ENCODE results near the gene C22orf42. TPM values are rescaled to one million over a fixed set of nuclear protein-coding genes. Genes with fewer than 3 reads are reported as not detected.
A peak's percentile ranks its signal among the peaks of the same experiment; 100 is the strongest.

C22orf42 gene
- total RNA-seq, 5 donors from 2014 or later (not counting 1 experiment from before 2014, with no cell fraction given), result not detected

DNA sequence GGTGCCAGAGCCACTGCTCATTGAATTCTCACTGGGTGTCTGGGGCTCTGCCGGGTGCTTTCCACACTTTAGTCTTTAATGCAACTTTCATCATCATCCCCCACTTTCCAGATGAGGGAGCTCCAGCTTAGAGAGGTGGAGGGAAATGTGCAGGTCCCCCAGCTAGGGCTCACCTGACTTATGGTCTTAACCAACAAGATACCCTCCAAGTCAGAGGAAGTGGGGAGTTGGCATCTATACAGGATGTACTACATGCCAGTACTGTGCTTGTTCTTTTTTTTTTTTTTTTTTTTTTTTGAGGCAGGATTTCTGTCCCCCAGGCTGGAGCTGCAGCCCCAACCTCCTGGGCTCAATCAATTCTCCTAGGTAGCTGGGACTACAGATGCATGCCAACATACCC lies 26.3 kb downstream of the C22orf42 start:
- H3K4me1 Mint-ChIP-seq, result peaks cover 5 to 19% (median 8%) of the 10 kb centered on the region in 3 donors
- CTCF ChIA-PET, result no interaction called here
- no peaks in the 10 kb centered on the region for H3K9me3 Mint-ChIP-seq
- H3K4me1 ChIP-seq (ENCODE audit: control insufficient read depth in 1 of 2, extremely low read depth in 1 of 2, insufficient read depth in 2 of 2, low read length in 2 of 2), result peaks cover 0 to 23% of the 10 kb centered on the region in 2 experiments
- H3K27me3 ChIP-seq (replicated peaks in 1 of 2; ENCODE audit: control insufficient read depth in 2 of 2, extremely low read depth in 1 of 2, insufficient read depth in 2 of 2, low read length in 1 of 2), result peaks cover 0 to 4% of the 10 kb centered on the region in 2 experiments
- H3K4me3 ChIP-seq (ENCODE audit: control insufficient read depth in 1 of 2, extremely low read depth in 1 of 2, low read length in 1 of 2), result no peak overlapping the region
- no peaks in the 10 kb centered on the region for H3K9me3 ChIP-seq
- H3K27me3 Mint-ChIP-seq, result no peaks in the 10 kb centered on the region
- no CpG with 5 or more reads among the region's 1 CpG for WGBS (ENCODE audit: insufficient coverage)
- no peak overlapping the region for H3K4me3 Mint-ChIP-seq
- POLR2A ChIA-PET, result no interaction called here
- ATAC-seq (replicated peaks in 1 of 4) (peak in 1 of 4 experiments; percentile 48), DNase-seq (no peak)
- no peaks in the 10 kb centered on the region for H3K36me3 Mint-ChIP-seq
- H3K36me3 ChIP-seq (ENCODE audit: control insufficient read depth in 2 of 2, extremely low read depth in 1 of 2, insufficient read depth in 1 of 2, low read length in 1 of 2), result no peaks in the 10 kb centered on the region
- no peak overlapping the region for H3K27ac Mint-ChIP-seq
- H3K27ac ChIP-seq (ENCODE audit: low read length), result no peak overlapping the region

DNA sequence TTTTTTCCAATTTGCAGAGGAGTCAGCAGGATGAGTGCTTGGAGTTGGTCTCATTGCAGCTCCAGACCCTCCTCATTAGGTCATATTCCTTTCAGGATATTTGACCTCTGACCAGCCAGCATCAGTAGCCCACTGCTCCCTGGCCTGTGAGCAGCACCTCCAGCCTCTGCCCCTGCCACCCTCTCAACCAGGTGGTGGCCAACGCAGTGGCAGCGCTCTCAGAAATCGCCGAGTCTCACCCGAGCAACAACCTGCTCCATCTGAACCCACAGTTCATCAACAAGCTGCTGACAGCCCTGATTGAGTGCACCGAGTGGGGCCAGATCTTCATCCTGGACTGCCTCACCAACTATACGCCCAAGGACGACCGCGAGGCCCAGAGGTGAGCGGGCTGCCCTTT lies 27.0 kb downstream of the C22orf42 start:
- Histone ChIP-seq H3K9me3 (no peaks in the 10 kb centered on the region), H3K4me3 (ENCODE audit: control insufficient read depth in 1 of 2, extremely low read depth in 1 of 2, low read length in 1 of 2) (no peak overlapping the region), H3K27me3 (replicated peaks in 1 of 2; ENCODE audit: control insufficient read depth in 2 of 2, extremely low read depth in 1 of 2, insufficient read depth in 2 of 2, low read length in 1 of 2) (peaks cover 0 to 4% of the 10 kb centered on the region in 2 experiments), H3K36me3 (ENCODE audit: control insufficient read depth in 2 of 2, extremely low read depth in 1 of 2, insufficient read depth in 1 of 2, low read length in 1 of 2) (no peaks in the 10 kb centered on the region), H3K4me1 (ENCODE audit: control insufficient read depth in 1 of 2, extremely low read depth in 1 of 2, insufficient read depth in 2 of 2, low read length in 2 of 2) (peaks cover 0 to 16% of the 10 kb centered on the region in 2 experiments), H3K27ac (ENCODE audit: low read length) (no peak overlapping the region)
- Mint-ChIP-seq H3K36me3 (no peaks in the 10 kb centered on the region), H3K4me1 (peaks cover 0 to 14% (median 2%) of the 10 kb centered on the region in 3 donors), H3K4me3 (no peak overlapping the region), H3K27ac (no peak overlapping the region), H3K27me3 (no peaks in the 10 kb centered on the region), H3K9me3 (no peaks in the 10 kb centered on the region)
- 94% methylated on average over 11 of the region's 11 CpGs for WGBS (ENCODE audit: insufficient coverage)
- ChIA-PET CTCF (no interaction called here), POLR2A (interaction anchor here in 1 of 2 donors (0.6 kb wide), 1 partner anchor 266 kb away, joined by 3 read pairs; no protein-coding TSS in a partner anchor)
- DNase-seq (no peak), ATAC-seq (replicated peaks in 1 of 4) (no peak)

DNA sequence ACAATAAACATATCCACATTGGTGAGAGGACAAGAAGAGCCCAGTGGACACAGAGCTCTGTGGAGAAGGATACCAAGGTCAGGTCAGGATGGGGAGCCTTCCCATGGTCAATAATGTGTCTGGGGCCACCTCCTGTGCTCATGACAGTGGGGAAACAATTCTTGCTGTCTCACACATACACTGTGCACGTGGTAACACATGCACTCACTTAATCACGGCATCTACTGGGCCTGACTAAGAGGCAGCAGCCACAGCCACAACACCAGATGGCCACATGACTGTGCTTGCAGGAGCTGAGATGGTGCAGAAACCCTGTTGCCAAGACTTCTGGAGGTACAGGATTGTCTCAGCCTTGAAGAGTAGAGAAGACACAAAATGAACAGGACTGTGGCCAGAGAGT lies 28.6 kb downstream of the C22orf42 start:
- POLR2A ChIA-PET, result no interaction called here
- Histone ChIP-seq H3K9me3 (no peaks in the 10 kb centered on the region), H3K27me3 (replicated peaks in 1 of 2; ENCODE audit: control insufficient read depth in 2 of 2, extremely low read depth in 1 of 2, insufficient read depth in 2 of 2, low read length in 1 of 2) (peaks cover 0 to 4% of the 10 kb centered on the region in 2 experiments), H3K36me3 (ENCODE audit: control insufficient read depth in 2 of 2, extremely low read depth in 1 of 2, insufficient read depth in 1 of 2, low read length in 1 of 2) (no peaks in the 10 kb centered on the region), H3K4me3 (ENCODE audit: control insufficient read depth in 1 of 2, extremely low read depth in 1 of 2, low read length in 1 of 2) (no peak overlapping the region), H3K27ac (ENCODE audit: low read length) (no peak overlapping the region), H3K4me1 (ENCODE audit: control insufficient read depth in 1 of 2, extremely low read depth in 1 of 2, insufficient read depth in 2 of 2, low read length in 2 of 2) (peaks cover 0 to 13% of the 10 kb centered on the region in 2 experiments)
- no peak overlapping the region for H3K4me3 Mint-ChIP-seq
- peaks cover 2 to 13% (median 3%) of the 10 kb centered on the region in 3 donors for H3K4me1 Mint-ChIP-seq
- H3K36me3 Mint-ChIP-seq, result no peaks in the 10 kb centered on the region
- no peak for DNase-seq
- no peaks in the 10 kb centered on the region for H3K27me3 Mint-ChIP-seq
- CTCF ChIA-PET, result no interaction called here
- no peak for ATAC-seq (replicated peaks in 1 of 4)
- no peaks in the 10 kb centered on the region for H3K9me3 Mint-ChIP-seq
- H3K27ac Mint-ChIP-seq, result no peak overlapping the region
- WGBS (ENCODE audit: insufficient coverage), result 52% methylated on average over 2 of the region's 2 CpGs

DNA sequence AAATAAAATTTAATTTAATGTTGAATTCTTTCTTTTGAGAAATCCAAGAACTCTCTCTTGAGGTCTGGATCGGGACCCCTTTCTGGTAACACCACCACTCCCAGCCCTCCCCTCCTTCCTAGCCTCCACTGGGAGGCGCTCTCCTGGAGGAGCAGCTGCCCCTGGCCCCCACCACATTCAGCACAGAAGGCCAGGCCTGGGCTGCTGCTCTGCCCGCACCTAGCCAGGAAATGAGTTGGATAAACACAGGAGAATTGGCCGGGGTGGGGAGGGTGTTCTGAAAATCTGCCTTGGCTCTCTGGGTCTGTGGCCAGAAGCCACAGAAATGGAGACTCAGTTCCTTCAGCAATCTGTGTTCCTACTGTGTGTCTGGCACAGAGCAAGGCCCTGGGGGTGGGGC lies 31.2 kb downstream of the C22orf42 start:
- Histone ChIP-seq H3K4me3 (ENCODE audit: control insufficient read depth in 1 of 2, extremely low read depth in 1 of 2, low read length in 1 of 2) (no peak overlapping the region), H3K4me1 (ENCODE audit: control insufficient read depth in 1 of 2, extremely low read depth in 1 of 2, insufficient read depth in 2 of 2, low read length in 2 of 2) (peaks cover 0 to 10% of the 10 kb centered on the region in 2 experiments), H3K27ac (ENCODE audit: low read length) (no peak overlapping the region), H3K9me3 (no peaks in the 10 kb centered on the region), H3K27me3 (replicated peaks in 1 of 2; ENCODE audit: control insufficient read depth in 2 of 2, extremely low read depth in 1 of 2, insufficient read depth in 2 of 2, low read length in 1 of 2) (peaks cover 0 to 12% of the 10 kb centered on the region in 2 experiments), H3K36me3 (ENCODE audit: control insufficient read depth in 2 of 2, extremely low read depth in 1 of 2, insufficient read depth in 1 of 2, low read length in 1 of 2) (no peaks in the 10 kb centered on the region)
- peaks cover 15 to 28% (median 20%) of the 10 kb centered on the region in 3 donors for H3K4me1 Mint-ChIP-seq
- H3K27me3 Mint-ChIP-seq, result no peaks in the 10 kb centered on the region
- WGBS (ENCODE audit: insufficient coverage), result 90% methylated on average over 2 of the region's 4 CpGs
- H3K27ac Mint-ChIP-seq, result no peak overlapping the region
- no peak overlapping the region for H3K4me3 Mint-ChIP-seq
- CTCF ChIA-PET, result no interaction called here
- ATAC-seq (replicated peaks in 1 of 4), result no peak
- POLR2A ChIA-PET, result no interaction called here
- DNase-seq, result no peak
- H3K9me3 Mint-ChIP-seq, result no peaks in the 10 kb centered on the region
- no peaks in the 10 kb centered on the region for H3K36me3 Mint-ChIP-seq

DNA sequence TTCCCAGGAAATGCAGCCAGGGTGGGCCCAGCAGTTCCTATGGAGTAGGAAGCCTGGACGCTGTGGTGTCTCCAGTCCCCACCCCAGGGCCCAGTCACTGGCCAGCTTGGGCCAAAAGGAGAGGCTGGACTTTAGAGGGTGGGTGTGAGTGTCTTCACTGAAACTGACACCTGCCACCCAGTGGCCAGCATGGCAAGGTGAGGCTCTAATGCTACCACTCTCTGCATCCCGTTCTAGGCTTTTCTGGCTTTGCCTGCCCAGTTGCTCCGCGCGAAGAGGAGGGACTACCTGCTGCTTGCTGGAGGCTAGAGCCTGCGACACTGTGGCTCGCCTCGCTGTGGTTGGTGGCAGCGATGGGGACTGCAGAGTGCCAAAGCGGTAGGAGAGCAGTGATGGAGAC lies 35.4 kb downstream of the C22orf42 start:
- CTCF ChIA-PET, result no interaction called here
- Histone ChIP-seq H3K27me3 (replicated peaks in 1 of 2; ENCODE audit: control insufficient read depth in 2 of 2, extremely low read depth in 1 of 2, insufficient read depth in 2 of 2, low read length in 1 of 2) (peaks cover 0 to 10% of the 10 kb centered on the region in 2 experiments), H3K4me1 (ENCODE audit: control insufficient read depth in 1 of 2, extremely low read depth in 1 of 2, insufficient read depth in 2 of 2, low read length in 2 of 2) (peaks cover 0 to 2% of the 10 kb centered on the region in 2 experiments), H3K4me3 (ENCODE audit: control insufficient read depth in 1 of 2, extremely low read depth in 1 of 2, low read length in 1 of 2) (no peak overlapping the region), H3K36me3 (ENCODE audit: control insufficient read depth in 2 of 2, extremely low read depth in 1 of 2, insufficient read depth in 1 of 2, low read length in 1 of 2) (no peaks in the 10 kb centered on the region), H3K9me3 (no peaks in the 10 kb centered on the region), H3K27ac (ENCODE audit: low read length) (no peak overlapping the region)
- peaks cover 13 to 22% (median 20%) of the 10 kb centered on the region in 3 donors for H3K4me1 Mint-ChIP-seq
- DNase-seq (no peak), ATAC-seq (replicated peaks in 1 of 4) (no peak)
- H3K27me3 Mint-ChIP-seq, result no peaks in the 10 kb centered on the region
- no peaks in the 10 kb centered on the region for H3K9me3 Mint-ChIP-seq
- H3K4me3 Mint-ChIP-seq, result no peak overlapping the region
- 97% methylated on average over 10 of the region's 10 CpGs for WGBS (ENCODE audit: insufficient coverage)
- H3K27ac Mint-ChIP-seq, result no peak overlapping the region
- POLR2A ChIA-PET, result no interaction called here
- no peaks in the 10 kb centered on the region for H3K36me3 Mint-ChIP-seq

DNA sequence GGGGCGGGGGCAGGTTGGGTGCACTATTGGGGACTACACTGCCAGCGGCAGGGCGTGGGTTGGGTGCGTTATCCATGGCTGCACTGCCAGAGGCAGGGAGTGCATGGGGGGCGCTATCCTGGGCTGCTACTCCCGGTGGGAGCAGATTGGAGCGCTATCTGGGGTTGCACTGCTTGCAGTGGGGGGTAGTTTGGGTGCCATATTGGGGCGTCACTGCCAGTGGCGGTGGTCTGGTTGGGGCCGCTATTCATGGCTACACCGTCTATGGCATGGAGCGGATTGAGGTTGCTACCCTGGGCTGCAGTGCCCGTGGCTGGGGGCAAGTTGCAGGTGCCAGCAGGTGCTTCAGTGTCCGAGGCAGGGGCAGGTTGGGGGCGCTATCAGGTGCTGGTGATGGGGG lies 36.2 kb downstream of the C22orf42 start:
- Mint-ChIP-seq H3K36me3 (no peaks in the 10 kb centered on the region), H3K4me1 (peaks cover 13 to 22% (median 20%) of the 10 kb centered on the region in 3 donors), H3K27ac (no peak overlapping the region), H3K27me3 (no peaks in the 10 kb centered on the region), H3K4me3 (no peak overlapping the region), H3K9me3 (no peaks in the 10 kb centered on the region)
- WGBS (ENCODE audit: insufficient coverage), result 89% methylated on average over 12 of the region's 15 CpGs
- POLR2A ChIA-PET, result no interaction called here
- DNase-seq (no peak), ATAC-seq (replicated peaks in 1 of 4) (no peak)
- H3K27ac ChIP-seq (ENCODE audit: low read length), result no peak overlapping the region
- peaks cover 0 to 2% of the 10 kb centered on the region in 2 experiments for H3K4me1 ChIP-seq (ENCODE audit: control insufficient read depth in 1 of 2, extremely low read depth in 1 of 2, insufficient read depth in 2 of 2, low read length in 2 of 2)
- H3K36me3 ChIP-seq (ENCODE audit: control insufficient read depth in 2 of 2, extremely low read depth in 1 of 2, insufficient read depth in 1 of 2, low read length in 1 of 2), result no peaks in the 10 kb centered on the region
- CTCF ChIA-PET, result no interaction called here
- peaks cover 0 to 10% of the 10 kb centered on the region in 2 experiments for H3K27me3 ChIP-seq (replicated peaks in 1 of 2; ENCODE audit: control insufficient read depth in 2 of 2, extremely low read depth in 1 of 2, insufficient read depth in 2 of 2, low read length in 1 of 2)
- no peaks in the 10 kb centered on the region for H3K9me3 ChIP-seq
- H3K4me3 ChIP-seq (ENCODE audit: control insufficient read depth in 1 of 2, extremely low read depth in 1 of 2, low read length in 1 of 2), result no peak overlapping the region

DNA sequence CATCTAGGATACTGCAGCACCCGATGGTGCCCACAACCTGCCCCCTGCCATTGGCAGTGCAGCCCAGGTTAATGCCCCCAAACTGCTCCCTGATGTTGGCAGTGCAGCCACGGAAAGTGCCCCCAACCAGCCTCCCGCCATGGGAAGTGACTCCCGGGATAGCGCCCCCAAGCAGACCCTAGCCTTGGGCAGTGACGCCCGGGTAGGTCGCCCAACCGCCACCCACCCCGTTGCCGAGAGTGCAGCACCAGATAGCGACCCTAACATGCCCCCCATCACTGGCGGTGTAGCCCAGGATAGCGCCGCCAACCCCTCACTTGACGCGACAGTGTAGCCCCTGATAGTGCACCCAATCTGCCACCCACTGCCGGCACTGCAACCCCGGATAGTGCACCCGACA lies 38.5 kb downstream of the C22orf42 start:
- peaks cover 0 to 11% of the 10 kb centered on the region in 2 donors for H3K27me3 Mint-ChIP-seq
- no peaks in the 10 kb centered on the region for H3K36me3 Mint-ChIP-seq
- CTCF ChIA-PET, result no interaction called here
- H3K36me3 ChIP-seq (ENCODE audit: control insufficient read depth in 2 of 2, extremely low read depth in 1 of 2, insufficient read depth in 1 of 2, low read length in 1 of 2), result no peaks in the 10 kb centered on the region
- peaks cover 5 to 10% of the 10 kb centered on the region in 2 experiments for H3K27me3 ChIP-seq (replicated peaks in 1 of 2; ENCODE audit: control insufficient read depth in 2 of 2, extremely low read depth in 1 of 2, insufficient read depth in 2 of 2, low read length in 1 of 2)
- 92% methylated on average over 19 of the region's 20 CpGs for WGBS (ENCODE audit: insufficient coverage)
- H3K4me1 Mint-ChIP-seq, result peaks cover 13 to 20% (median 19%) of the 10 kb centered on the region in 3 donors
- ATAC-seq (replicated peaks in 1 of 4) (no peak), DNase-seq (no peak)
- H3K4me1 ChIP-seq (ENCODE audit: control insufficient read depth in 1 of 2, extremely low read depth in 1 of 2, insufficient read depth in 2 of 2, low read length in 2 of 2), result peaks cover 0 to 2% of the 10 kb centered on the region in 2 experiments
- no peak overlapping the region for H3K27ac Mint-ChIP-seq
- no peaks in the 10 kb centered on the region for H3K9me3 Mint-ChIP-seq
- H3K27ac ChIP-seq (ENCODE audit: low read length), result no peak overlapping the region
- POLR2A ChIA-PET, result no interaction called here
- no peaks in the 10 kb centered on the region for H3K9me3 ChIP-seq
- no peak overlapping the region for H3K4me3 Mint-ChIP-seq
- no peak overlapping the region for H3K4me3 ChIP-seq (ENCODE audit: control insufficient read depth in 1 of 2, extremely low read depth in 1 of 2, low read length in 1 of 2)

Measured in T-cell (primary cell).